NCI-H345 treated with DMSO at 0.1 percent for 48 hours (cell line): ENCODE data around the gene SLC6A20.

Source experiments
- DNase-seq: peaks from one replicate; lab custom pipeline; 2025; ENCODE audit not compliant: unreplicated experiment; lab: John Stamatoyannopoulos, UW

The SLC6A20 gene

GRCh38 chr3:45803252-45803935 is 7.1 kb upstream of the SLC6A20 start:
- DNase-seq = no peak

- DNase-seq = no peak
These were observed 5.8 kb upstream of the SLC6A20 start for GRCh38 chr3:45802146-45802545.

GRCh38 chr3:45800611-45801010 is 4.3 kb upstream of the SLC6A20 start:
- no peak for DNase-seq

- no peak for DNase-seq
These were observed 3.2 kb upstream of the SLC6A20 start for GRCh38 chr3:45799586-45799985.

- DNase-seq = no peak
These were observed 1.7 kb upstream of the SLC6A20 start for GRCh38 chr3:45798034-45798433.

- DNase-seq = no peak
These were observed 734 bp upstream of the SLC6A20 start for GRCh38 chr3:45796902-45797637.

- DNase-seq = no peak
These were observed 841 bp downstream of the SLC6A20 start for GRCh38 chr3:45795509-45795881.

- no peak for DNase-seq
These were observed 1.7 kb downstream of the SLC6A20 start for GRCh38 chr3:45794660-45795059.

- no peak for DNase-seq
These were observed 2.2 kb downstream of the SLC6A20 start for GRCh38 chr3:45794177-45794560.

- no peak for DNase-seq
These were observed 2.7 kb downstream of the SLC6A20 start for GRCh38 chr3:45793482-45794176.

- no peak for DNase-seq
These were observed 3.7 kb downstream of the SLC6A20 start for GRCh38 chr3:45792516-45793172.

GRCh38 chr3:45792036-45792435 is 4.3 kb downstream of the SLC6A20 start:
- no peak for DNase-seq

GRCh38 chr3:45790596-45790995 is 5.7 kb downstream of the SLC6A20 start:
- DNase-seq = no peak

GRCh38 chr3:45789235-45789812 is 7.0 kb downstream of the SLC6A20 start:
- no peak for DNase-seq

- no peak for DNase-seq
These were observed 8.8 kb downstream of the SLC6A20 start for GRCh38 chr3:45787551-45787950.

GRCh38 chr3:45786801-45787495 is 9.4 kb downstream of the SLC6A20 start:
- no peak for DNase-seq

GRCh38 chr3:45785605-45786150 is 10.7 kb downstream of the SLC6A20 start:
- no peak for DNase-seq

- DNase-seq = no peak
These were observed 12.7 kb downstream of the SLC6A20 start for GRCh38 chr3:45783667-45784066.

GRCh38 chr3:45782381-45782780 is 14.0 kb downstream of the SLC6A20 start:
- no peak for DNase-seq

GRCh38 chr3:45781841-45782240 is 14.5 kb downstream of the SLC6A20 start:
- no peak for DNase-seq
